Testis (tissue), 3 donors: Measurements from ENCODE around the gene CORO1C. TPM values are rescaled to one million over a fixed set of nuclear protein-coding genes. Genes with fewer than 3 reads are reported as not detected.

Source experiments
- DNase-seq: peaks from one replicate; pipeline ENCODE4 v3.0.0-alpha.2; 2019
- H3K27ac ChIP-seq, 2 donors: fragments of 200-600 bp; sonication (generic); one replicate each; pipeline ENCODE4 v1.5.1; 2019
- H3K27me3 ChIP-seq: fragments of 200-600 bp; sonication (generic); one replicate; pipeline ENCODE4 v1.5.1; 2019
- H3K36me3 ChIP-seq: fragments of 200-600 bp; sonication (generic); one replicate; pipeline ENCODE4 v1.5.1; 2017; ENCODE audit warnings: low read depth; ENCODE audit errors: missing control alignments
- H3K4me1 ChIP-seq: fragments of 200-600 bp; sonication (generic); one replicate; pipeline ENCODE4 v1.5.1; 2019
- H3K4me3 ChIP-seq, 2 donors: fragments of 200-600 bp; sonication (generic); one replicate each; pipeline ENCODE4 v1.5.1; 2017 to 2019
- H3K9me3 ChIP-seq: fragments of 200-600 bp; sonication (generic); one replicate; pipeline ENCODE4 v1.5.1; 2017
- CTCF ChIP-seq, 3 experiments: fragments of 450-650 bp in 2 of 3; fragments of 200-600 bp in 1 of 3; sonication (generic) in 1 of 3; IDR thresholded peaks; one replicate each; pipeline ENCODE4 v1.5.1; 2016 to 2019; ENCODE audit warnings: antibody characterized with exemption in 3 of 3, mild to moderate bottlenecking in 2 of 3, moderate library complexity in 1 of 3
- POLR2A ChIP-seq: fragments of 450-650 bp; IDR thresholded peaks from one replicate; pipeline ENCODE4 v1.6.1; 2017; ENCODE audit warnings: antibody characterized with exemption, mild to moderate bottlenecking, moderate library complexity
- WGBS, 2 donors: methylation state at CpG; one replicate each; pipeline ENCODE4 v1.1.5; 2018; 5-methylcytosine and 5-hydroxymethylcytosine counted together
- intact Hi-C: fragments of 100-400 bp; cut with DNase I; formaldehyde crosslinking; loops from one replicate; pipeline ENCODE4 v1.15.1; 2023; ENCODE audit warnings: low total_unique reads
- polyA plus RNA-seq: library from polyadenylated mRNA; stranded (reverse); fragments of 350-450 nt; fragmentation: Illumina TruSeq; extraction: RNeasy Lipid Tissue Mini Kit (QIAGEN cat#74804); gene quantifications from one replicate; pipeline ENCODE4 v1.2.3, GENCODE V29; 2014; ENCODE audit warnings: low read depth, low replicate concordance; ENCODE audit not compliant: insufficient read depth
- total RNA-seq, 2 donors: library from RNA; depleted of rRNA; stranded (reverse); fragments of >200 nt; gene quantifications; one replicate each; pipeline ENCODE4 v1.2.3, GENCODE V29; 2016

The CORO1C gene
- total and polyA plus RNA-seq, 3 donors from 2014 or later: 57.2 to 73.4 (median 70.2) TPM

GRCh38 chr12:108713471-108713870 lies 17.8 kb downstream of the CORO1C start:
- TF ChIP-seq CTCF (IDR thresholded peaks at IDR 0.05) (no peak), POLR2A (no peak)
- Histone ChIP-seq H3K4me3 (no peak overlapping the region), H3K27me3 (no peaks in the 10 kb centered on the region), H3K9me3 (no peaks in the 10 kb centered on the region), H3K4me1 (peaks cover 11% of the 10 kb centered on the region), H3K27ac (peak overlapping the region in 1 of 2 donors; percentile 47), H3K36me3 (no peaks in the 10 kb centered on the region)
- DNase-seq: no peak
- intact Hi-C loops: no loop called here
- 40 to 48% methylated on average over 6 of the region's 6 CpGs for WGBS, 2 donors

- TF ChIP-seq CTCF (IDR thresholded peaks at IDR 0.05): no peak
- TF ChIP-seq POLR2A: no peak
- intact Hi-C loops: no loop called here
- Histone ChIP-seq H3K4me1 (peaks cover 11% of the 10 kb centered on the region), H3K27me3 (no peaks in the 10 kb centered on the region), H3K36me3 (no peaks in the 10 kb centered on the region), H3K9me3 (no peaks in the 10 kb centered on the region), H3K4me3 (no peak overlapping the region), H3K27ac (peak overlapping the region in 1 of 2 donors; percentile 47)
- DNase-seq: no peak
- WGBS, 2 donors: 29 to 36% methylated on average over 2 of the region's 2 CpGs
Observed at GRCh38 chr12:108712925-108713203, 18.5 kb downstream of the CORO1C start.

- no peak for TF ChIP-seq POLR2A
- no peak for TF ChIP-seq CTCF (IDR thresholded peaks at IDR 0.05)
- DNase-seq: no peak
- H3K4me3 ChIP-seq: no peak overlapping the region
- no peak overlapping the region for H3K27ac ChIP-seq
- no peaks in the 10 kb centered on the region for H3K9me3 ChIP-seq
- H3K27me3 ChIP-seq: no peaks in the 10 kb centered on the region
- H3K36me3 ChIP-seq: no peaks in the 10 kb centered on the region
- intact Hi-C loops: no loop called here
- H3K4me1 ChIP-seq: peaks cover 11% of the 10 kb centered on the region
- 82 to 88% methylated on average over 12 of the region's 12 CpGs for WGBS, 2 donors
Observed at GRCh38 chr12:108712165-108712924, 19.0 kb downstream of the CORO1C start.

GRCh38 chr12:108711489-108712164 lies 19.7 kb downstream of the CORO1C start:
- H3K4me3 ChIP-seq: no peak overlapping the region
- WGBS, 2 donors: 88 to 90% methylated on average over 9 of the region's 9 CpGs
- H3K9me3 ChIP-seq: no peaks in the 10 kb centered on the region
- no peaks in the 10 kb centered on the region for H3K36me3 ChIP-seq
- no peaks in the 10 kb centered on the region for H3K27me3 ChIP-seq
- no peak for DNase-seq
- intact Hi-C loops: no loop called here
- peaks cover 11% of the 10 kb centered on the region for H3K4me1 ChIP-seq
- H3K27ac ChIP-seq: no peak overlapping the region
- TF ChIP-seq POLR2A (no peak), CTCF (IDR thresholded peaks at IDR 0.05) (no peak)
